ENCODE results near the gene MBP. TPM values are rescaled to one million over a fixed set of nuclear protein-coding genes. Genes with fewer than 3 reads are reported as not detected.
"Not testable (repeated sequence)": the region's sequence is repeated elsewhere in the genome, so short reads cannot be mapped to it uniquely, and the experiment has no call there.

MBP gene
- total RNA-seq, 1 experiment from 2014 or later: not detected

DNA sequence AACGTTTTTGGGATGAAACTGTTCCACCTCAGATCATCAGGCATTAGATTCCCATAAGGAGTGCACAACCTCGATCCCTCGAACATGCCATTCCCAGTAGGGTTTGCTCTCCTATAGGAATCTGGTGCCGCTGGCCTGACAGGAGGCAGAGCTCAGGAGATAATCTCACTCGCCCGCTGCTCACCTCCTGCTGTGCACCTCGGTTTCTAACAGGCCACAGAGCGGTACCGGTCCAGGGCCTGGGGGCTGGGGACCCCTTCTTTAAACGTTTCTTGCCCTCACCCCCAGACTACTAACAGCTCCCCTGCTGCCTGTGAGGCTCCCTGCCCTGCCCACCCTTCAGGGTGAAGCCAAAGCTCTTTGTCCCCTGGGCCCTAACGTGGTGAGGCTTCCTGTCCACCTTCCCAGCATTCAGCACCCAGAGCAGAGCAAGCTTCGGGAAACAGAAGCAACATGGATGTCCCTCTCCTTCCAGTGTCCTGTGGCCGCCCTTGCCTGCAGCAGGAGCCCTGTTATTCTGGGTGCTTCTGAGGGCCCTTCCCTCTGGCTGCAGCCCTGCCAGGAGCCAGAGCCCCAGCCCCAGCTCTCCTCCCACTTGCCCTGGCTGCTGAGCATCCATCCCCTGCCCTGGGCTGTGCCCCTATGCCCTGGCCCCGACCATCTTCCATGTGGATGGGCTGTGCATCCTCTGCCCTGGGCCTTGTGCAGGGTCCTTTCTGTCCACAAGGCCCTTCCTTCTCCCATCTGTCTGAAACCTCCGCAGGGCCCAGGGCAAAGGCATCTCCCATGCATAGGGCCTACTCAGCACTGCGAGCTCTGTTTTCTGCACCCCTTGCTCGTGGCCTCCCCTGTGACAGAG lies 140.1 kb downstream of the MBP start:
- no TSS peak for BruUV-seq (replicated peaks)
- no peak for DNase-seq (ENCODE audit: low spot score)
- Histone ChIP-seq H3K4me1 (ENCODE audit: insufficient read depth, low read length, poor library complexity, severe bottlenecking) (no peaks in the 10 kb centered on the region), H3K27me3 (replicated peaks; ENCODE audit: insufficient read depth, low read depth, low read length, poor library complexity) (peaks cover 22% of the 10 kb centered on the region), H3K36me3 (ENCODE audit: insufficient read depth, low read length, poor library complexity, severe bottlenecking) (no peaks in the 10 kb centered on the region), H3K9me3 (ENCODE audit: low read depth, low read length, poor library complexity, severe bottlenecking) (no peaks in the 10 kb centered on the region), H3K4me3 (ENCODE audit: low read depth, low read length, poor library complexity, severe bottlenecking) (no peak overlapping the region), H3K27ac (ENCODE audit: low read depth, low read length, poor library complexity, severe bottlenecking) (no peak overlapping the region)
- ChIA-PET POLR2A (ENCODE audit: low non-redundant PET) (no interaction called here), CTCF (no interaction called here)
- TF ChIP-seq, protein P1, sequence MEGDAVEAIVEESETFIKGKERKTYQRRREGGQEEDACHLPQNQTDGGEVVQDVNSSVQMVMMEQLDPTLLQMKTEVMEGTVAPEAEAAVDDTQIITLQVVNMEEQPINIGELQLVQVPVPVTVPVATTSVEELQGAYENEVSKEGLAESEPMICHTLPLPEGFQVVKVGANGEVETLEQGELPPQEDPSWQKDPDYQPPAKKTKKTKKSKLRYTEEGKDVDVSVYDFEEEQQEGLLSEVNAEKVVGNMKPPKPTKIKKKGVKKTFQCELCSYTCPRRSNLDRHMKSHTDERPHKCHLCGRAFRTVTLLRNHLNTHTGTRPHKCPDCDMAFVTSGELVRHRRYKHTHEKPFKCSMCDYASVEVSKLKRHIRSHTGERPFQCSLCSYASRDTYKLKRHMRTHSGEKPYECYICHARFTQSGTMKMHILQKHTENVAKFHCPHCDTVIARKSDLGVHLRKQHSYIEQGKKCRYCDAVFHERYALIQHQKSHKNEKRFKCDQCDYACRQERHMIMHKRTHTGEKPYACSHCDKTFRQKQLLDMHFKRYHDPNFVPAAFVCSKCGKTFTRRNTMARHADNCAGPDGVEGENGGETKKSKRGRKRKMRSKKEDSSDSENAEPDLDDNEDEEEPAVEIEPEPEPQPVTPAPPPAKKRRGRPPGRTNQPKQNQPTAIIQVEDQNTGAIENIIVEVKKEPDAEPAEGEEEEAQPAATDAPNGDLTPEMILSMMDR (conservative IDR thresholded peaks at IDR 0.05; ENCODE audit: low read depth, low read length): no peak
- TF ChIP-seq EZH2 (IDR thresholded peaks at IDR 0.05; ENCODE audit: borderline replicate concordance, low read depth, low read length, poor library complexity, severe bottlenecking): no peak
- intact Hi-C loops (cut with micrococcal nuclease; ENCODE audit: unreplicated experiment): no loop called here

DNA sequence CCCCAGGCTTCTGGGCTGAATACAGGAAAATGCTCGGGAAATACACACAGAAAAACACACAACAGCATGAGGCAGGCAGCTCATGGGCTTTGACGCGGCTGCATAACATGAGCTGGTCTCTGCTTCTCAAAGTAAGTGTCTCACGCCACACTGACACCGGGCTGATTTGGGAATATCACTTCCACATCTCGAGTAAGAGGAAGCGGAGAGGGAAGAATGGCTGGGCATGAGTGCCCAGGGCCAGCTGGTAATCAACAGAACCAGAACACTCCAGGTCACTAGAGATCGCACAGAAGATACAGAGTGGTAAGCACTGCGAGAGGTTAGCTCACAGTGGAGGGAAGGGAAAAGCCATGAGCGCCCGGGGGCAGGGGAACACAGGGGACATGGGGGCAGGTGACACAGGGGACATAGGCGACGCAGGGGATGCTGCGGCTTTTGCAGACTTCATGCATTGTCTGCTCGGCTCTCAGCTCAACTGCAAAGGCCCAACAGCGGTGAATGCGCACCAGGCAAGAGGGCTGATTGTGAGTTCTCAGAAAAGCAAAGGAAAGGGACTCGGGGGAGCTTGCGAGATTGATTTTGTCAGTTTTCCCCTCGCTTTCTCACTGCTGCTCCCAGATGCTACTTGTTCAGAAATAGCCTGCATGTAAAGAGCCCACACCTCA lies 141.4 kb downstream of the MBP start:
- no peak for TF ChIP-seq EZH2 (IDR thresholded peaks at IDR 0.05; ENCODE audit: borderline replicate concordance, low read depth, low read length, poor library complexity, severe bottlenecking)
- TF ChIP-seq, protein P1 (conservative IDR thresholded peaks at IDR 0.05; ENCODE audit: low read depth, low read length): no peak
- CTCF ChIA-PET: no interaction called here
- Histone ChIP-seq H3K4me1 (ENCODE audit: insufficient read depth, low read length, poor library complexity, severe bottlenecking) (no peaks in the 10 kb centered on the region), H3K27me3 (replicated peaks; ENCODE audit: insufficient read depth, low read depth, low read length, poor library complexity) (peaks cover 15% of the 10 kb centered on the region), H3K36me3 (ENCODE audit: insufficient read depth, low read length, poor library complexity, severe bottlenecking) (no peaks in the 10 kb centered on the region), H3K4me3 (ENCODE audit: low read depth, low read length, poor library complexity, severe bottlenecking) (no peak overlapping the region), H3K27ac (ENCODE audit: low read depth, low read length, poor library complexity, severe bottlenecking) (no peak overlapping the region), H3K9me3 (ENCODE audit: low read depth, low read length, poor library complexity, severe bottlenecking) (no peaks in the 10 kb centered on the region)
- POLR2A ChIA-PET (ENCODE audit: low non-redundant PET): no interaction called here
- no peak for DNase-seq (ENCODE audit: low spot score)
- intact Hi-C loops (cut with micrococcal nuclease; ENCODE audit: unreplicated experiment): no loop called here
- BruUV-seq (replicated peaks): no TSS peak

DNA sequence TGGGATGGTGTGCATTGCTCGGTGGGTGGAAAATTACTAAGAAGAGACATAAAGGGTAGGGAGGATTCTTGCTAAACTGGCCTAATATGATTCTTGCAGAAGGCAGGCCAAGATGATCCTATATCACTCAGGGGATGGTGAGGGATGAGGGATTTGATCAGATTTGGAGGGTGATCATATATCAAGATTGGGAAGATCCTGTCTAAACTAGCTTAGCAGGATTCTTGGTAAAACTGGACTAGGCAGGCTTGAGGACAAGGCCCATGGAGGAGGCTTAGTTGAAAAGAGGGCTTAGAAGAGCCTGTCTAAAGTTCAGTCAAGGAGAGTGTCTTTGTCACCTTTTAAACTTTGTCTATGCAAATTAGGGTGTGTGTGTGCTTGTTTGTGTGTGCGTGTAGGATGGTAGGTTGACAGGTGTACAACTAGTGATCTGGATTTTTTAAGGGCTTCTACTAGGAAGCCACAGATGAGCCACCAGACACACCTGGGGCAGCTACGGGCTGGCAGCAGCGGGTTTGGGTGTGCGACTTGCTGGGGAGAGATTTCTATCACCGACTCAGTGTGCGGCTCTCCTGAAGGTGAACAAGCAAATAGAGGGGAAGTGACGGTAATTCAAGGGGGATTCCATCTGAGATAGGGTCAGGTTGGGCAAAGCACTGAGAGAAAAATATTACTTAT lies 142.1 kb downstream of the MBP start:
- H3K9me3 ChIP-seq (ENCODE audit: low read depth, low read length, poor library complexity, severe bottlenecking); BruUV-seq (replicated peaks); H3K4me1 ChIP-seq (ENCODE audit: insufficient read depth, low read length, poor library complexity, severe bottlenecking); intact Hi-C loops (cut with micrococcal nuclease; ENCODE audit: unreplicated experiment); H3K4me3 ChIP-seq (ENCODE audit: low read depth, low read length, poor library complexity, severe bottlenecking); H3K36me3 ChIP-seq (ENCODE audit: insufficient read depth, low read length, poor library complexity, severe bottlenecking); H3K27ac ChIP-seq (ENCODE audit: low read depth, low read length, poor library complexity, severe bottlenecking); DNase-seq (ENCODE audit: low spot score); POLR2A ChIA-PET (ENCODE audit: low non-redundant PET); CTCF ChIA-PET; H3K27me3 ChIP-seq (replicated peaks; ENCODE audit: insufficient read depth, low read depth, low read length, poor library complexity): not testable (repeated sequence)
